Testis (tissue), 2 donors: ENCODE results near the gene ATOSB.

Experiments used
- POLR2A ChIP-seq: fragments of 450-650 bp; IDR thresholded peaks from one replicate; pipeline ENCODE4 v1.6.1; 2017; ENCODE audit warnings: antibody characterized with exemption, mild to moderate bottlenecking, moderate library complexity
- TF ChIP-seq, protein P1 (sequence below), 3 experiments: fragments of 450-650 bp in 2 of 3; fragments of 200-600 bp in 1 of 3; sonication (generic) in 1 of 3; IDR thresholded peaks; one replicate each; pipeline ENCODE4 v1.5.1; 2016 to 2019; ENCODE audit warnings: antibody characterized with exemption in 3 of 3, mild to moderate bottlenecking in 2 of 3, moderate library complexity in 1 of 3

DNA sequence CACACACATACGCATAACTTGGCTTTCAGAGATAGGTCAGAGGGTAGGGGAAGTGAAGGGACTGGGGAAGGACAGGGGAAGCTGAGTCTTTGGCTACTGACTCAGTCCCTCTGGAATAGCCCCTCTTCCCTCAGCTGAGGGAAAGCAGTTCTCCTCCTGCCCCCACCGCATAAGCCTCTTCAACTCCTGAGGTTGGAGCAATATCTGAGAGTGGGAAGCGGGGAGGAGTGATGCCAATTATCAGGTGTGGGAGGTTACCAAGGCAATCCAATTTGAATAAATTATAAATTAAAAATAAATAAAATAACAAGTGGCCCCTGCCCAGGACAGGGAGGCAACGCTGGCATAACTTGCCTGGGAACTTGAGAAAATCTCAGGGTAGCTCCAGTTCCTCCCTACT is 11.1 kb downstream of the ATOSB start:
- TF ChIP-seq, protein P1, sequence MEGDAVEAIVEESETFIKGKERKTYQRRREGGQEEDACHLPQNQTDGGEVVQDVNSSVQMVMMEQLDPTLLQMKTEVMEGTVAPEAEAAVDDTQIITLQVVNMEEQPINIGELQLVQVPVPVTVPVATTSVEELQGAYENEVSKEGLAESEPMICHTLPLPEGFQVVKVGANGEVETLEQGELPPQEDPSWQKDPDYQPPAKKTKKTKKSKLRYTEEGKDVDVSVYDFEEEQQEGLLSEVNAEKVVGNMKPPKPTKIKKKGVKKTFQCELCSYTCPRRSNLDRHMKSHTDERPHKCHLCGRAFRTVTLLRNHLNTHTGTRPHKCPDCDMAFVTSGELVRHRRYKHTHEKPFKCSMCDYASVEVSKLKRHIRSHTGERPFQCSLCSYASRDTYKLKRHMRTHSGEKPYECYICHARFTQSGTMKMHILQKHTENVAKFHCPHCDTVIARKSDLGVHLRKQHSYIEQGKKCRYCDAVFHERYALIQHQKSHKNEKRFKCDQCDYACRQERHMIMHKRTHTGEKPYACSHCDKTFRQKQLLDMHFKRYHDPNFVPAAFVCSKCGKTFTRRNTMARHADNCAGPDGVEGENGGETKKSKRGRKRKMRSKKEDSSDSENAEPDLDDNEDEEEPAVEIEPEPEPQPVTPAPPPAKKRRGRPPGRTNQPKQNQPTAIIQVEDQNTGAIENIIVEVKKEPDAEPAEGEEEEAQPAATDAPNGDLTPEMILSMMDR (IDR thresholded peaks at IDR 0.05): no peak
- TF ChIP-seq POLR2A: no peak
